IMR-90 (cell line): ENCODE data around the gene RAD51B.

Experiments used
- BHLHE40 ChIP-seq: fragments of 150-350 bp; IDR thresholded peaks from 2 replicates; pipeline ENCODE4 v1.6.1; 2016; ENCODE audit warnings: mild to moderate bottlenecking, low read depth, low read length
- CEBPB ChIP-seq: IDR thresholded peaks from 2 replicates; pipeline ENCODE4 v1.6.1; 2012; ENCODE audit warnings: low read depth, low read length, improper control_type of control experiment
- CTCF ChIP-seq: conservative IDR thresholded peaks from 2 replicates; pipeline ENCODE4 v1.5.1; 2012; ENCODE audit warnings: mild to moderate bottlenecking, low read depth, low read length, improper control_type of control experiment
- FOS ChIP-seq: fragments of 150-350 bp; IDR thresholded peaks from 2 replicates; pipeline ENCODE4 v1.6.1; 2016; ENCODE audit warnings: low read depth, low read length
- MAFK ChIP-seq: IDR thresholded peaks from 2 replicates; pipeline ENCODE4 v1.6.1; 2012; ENCODE audit warnings: low read depth, low read length, improper control_type of control experiment
- POLR2A ChIP-seq: IDR thresholded peaks from 2 replicates; pipeline ENCODE4 v1.6.1; 2012; ENCODE audit warnings: mild to moderate bottlenecking, low read depth, low read length
- RCOR1 ChIP-seq: IDR thresholded peaks from 2 replicates; pipeline ENCODE4 v1.6.1; 2012; ENCODE audit warnings: mild to moderate bottlenecking, low read length, improper control_type of control experiment; ENCODE audit not compliant: insufficient replicate concordance
- RFX5 ChIP-seq: IDR thresholded peaks from 2 replicates; pipeline ENCODE4 v1.8.0; 2012; ENCODE audit warnings: low read depth, mild to moderate bottlenecking, low read length, moderate library complexity
- SMC3 ChIP-seq: fragments of 150-350 bp; IDR thresholded peaks from 2 replicates; pipeline ENCODE4 v1.6.1; 2016; ENCODE audit warnings: low read depth, mild to moderate bottlenecking, antibody characterized with exemption, low read length, moderate library complexity
- USF2 ChIP-seq: fragments of 150-350 bp; IDR thresholded peaks from 2 replicates; pipeline ENCODE4 v1.6.1; 2017; ENCODE audit warnings: mild to moderate bottlenecking, antibody characterized with exemption, low read length, low read depth

GRCh38 chr14:67990576-67990975 lies 171.0 kb downstream of the RAD51B start:
- TF ChIP-seq CEBPB (no peak), CTCF (no peak), FOS (no peak), POLR2A (no peak), RCOR1 (no peak), BHLHE40 (no peak), RFX5 (no peak), MAFK (no peak), USF2 (no peak), SMC3 (no peak)
